NCI-H1436 treated with DMSO at 0.1 percent for 48 hours (cell line): ENCODE results near the gene SLC7A6.

Experiments used
- DNase-seq: peaks from one replicate; lab custom pipeline; 2025; lab: John Stamatoyannopoulos, UW

SLC7A6 gene

GRCh38 chr16:68235108-68235886 lies 29.0 kb upstream of the SLC7A6 start:
- no peak for DNase-seq

GRCh38 chr16:68235887-68236136 lies 28.5 kb upstream of the SLC7A6 start, which contains the start of gene ESRP2:
Gene ESRP2, minus strand, starts transcription at chr16:68236127. Its CDS starts 82 bp downstream, at chr16:68236045.
- DNase-seq, result no peak

- DNase-seq, result no peak
Observed at GRCh38 chr16:68236137-68236825, 28.0 kb upstream of the SLC7A6 start.

- no peak for DNase-seq
Observed at GRCh38 chr16:68236826-68237242, 27.5 kb upstream of the SLC7A6 start.

GRCh38 chr16:68237243-68238028 lies 26.9 kb upstream of the SLC7A6 start:
- peak; percentile 97 for DNase-seq

GRCh38 chr16:68238029-68238345 lies 26.3 kb upstream of the SLC7A6 start:
- no peak for DNase-seq

GRCh38 chr16:68242085-68242484 lies 22.2 kb upstream of the SLC7A6 start:
- DNase-seq, result no peak

- no peak for DNase-seq
Observed at GRCh38 chr16:68242926-68243858, 21.1 kb upstream of the SLC7A6 start.

- no peak for DNase-seq
Observed at GRCh38 chr16:68244481-68244902, 19.8 kb upstream of the SLC7A6 start.

- no peak for DNase-seq
Observed at GRCh38 chr16:68244903-68245853, 19.1 kb upstream of the SLC7A6 start, which contains the start of gene PLA2G15. Gene PLA2G15, plus strand, starts transcription at chr16:68245373. Its CDS starts 54 bp downstream, at chr16:68245427.

GRCh38 chr16:68246121-68246520 lies 18.2 kb upstream of the SLC7A6 start:
- no peak for DNase-seq

GRCh38 chr16:68246666-68247065 lies 17.7 kb upstream of the SLC7A6 start:
- no peak for DNase-seq

- no peak for DNase-seq
Observed at GRCh38 chr16:68247400-68247799, 16.9 kb upstream of the SLC7A6 start.

- no peak for DNase-seq
Observed at GRCh38 chr16:68247932-68248331, 16.4 kb upstream of the SLC7A6 start.

GRCh38 chr16:68249371-68249770 lies 15.0 kb upstream of the SLC7A6 start:
- no peak for DNase-seq

GRCh38 chr16:68250951-68251350 lies 13.4 kb upstream of the SLC7A6 start:
- DNase-seq, result no peak

- DNase-seq, result no peak
Observed at GRCh38 chr16:68251832-68252231, 12.5 kb upstream of the SLC7A6 start.

- no peak for DNase-seq
Observed at GRCh38 chr16:68252383-68252782, 11.9 kb upstream of the SLC7A6 start.

- DNase-seq, result no peak
Observed at GRCh38 chr16:68253721-68254120, 10.6 kb upstream of the SLC7A6 start.

- no peak for DNase-seq
Observed at GRCh38 chr16:68255712-68256111, 8.6 kb upstream of the SLC7A6 start.
